ENCODE results near the gene CPO.

GRCh38 chr2:206958261-206958660, 18.9 kb downstream of the CPO start:
- TF ChIP-seq, protein P1, sequence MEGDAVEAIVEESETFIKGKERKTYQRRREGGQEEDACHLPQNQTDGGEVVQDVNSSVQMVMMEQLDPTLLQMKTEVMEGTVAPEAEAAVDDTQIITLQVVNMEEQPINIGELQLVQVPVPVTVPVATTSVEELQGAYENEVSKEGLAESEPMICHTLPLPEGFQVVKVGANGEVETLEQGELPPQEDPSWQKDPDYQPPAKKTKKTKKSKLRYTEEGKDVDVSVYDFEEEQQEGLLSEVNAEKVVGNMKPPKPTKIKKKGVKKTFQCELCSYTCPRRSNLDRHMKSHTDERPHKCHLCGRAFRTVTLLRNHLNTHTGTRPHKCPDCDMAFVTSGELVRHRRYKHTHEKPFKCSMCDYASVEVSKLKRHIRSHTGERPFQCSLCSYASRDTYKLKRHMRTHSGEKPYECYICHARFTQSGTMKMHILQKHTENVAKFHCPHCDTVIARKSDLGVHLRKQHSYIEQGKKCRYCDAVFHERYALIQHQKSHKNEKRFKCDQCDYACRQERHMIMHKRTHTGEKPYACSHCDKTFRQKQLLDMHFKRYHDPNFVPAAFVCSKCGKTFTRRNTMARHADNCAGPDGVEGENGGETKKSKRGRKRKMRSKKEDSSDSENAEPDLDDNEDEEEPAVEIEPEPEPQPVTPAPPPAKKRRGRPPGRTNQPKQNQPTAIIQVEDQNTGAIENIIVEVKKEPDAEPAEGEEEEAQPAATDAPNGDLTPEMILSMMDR (IDR thresholded peaks at IDR 0.05) = no peak
- no peak for TF ChIP-seq ZFX (IDR thresholded peaks at IDR 0.05; ENCODE audit: borderline replicate concordance)

Data from 22Rv1 (cell line).